GM19463 (cell line): ENCODE measurements around the gene ZNF581.

Source experiments
- ATAC-seq: cut with Tn5 transposase; IDR thresholded peaks from one replicate; pipeline ENCODE4 v1.9.1; 2021; ENCODE audit warnings: mild to moderate bottlenecking, moderate library complexity; ENCODE audit not compliant: unreplicated experiment

ZNF581 gene

DNA sequence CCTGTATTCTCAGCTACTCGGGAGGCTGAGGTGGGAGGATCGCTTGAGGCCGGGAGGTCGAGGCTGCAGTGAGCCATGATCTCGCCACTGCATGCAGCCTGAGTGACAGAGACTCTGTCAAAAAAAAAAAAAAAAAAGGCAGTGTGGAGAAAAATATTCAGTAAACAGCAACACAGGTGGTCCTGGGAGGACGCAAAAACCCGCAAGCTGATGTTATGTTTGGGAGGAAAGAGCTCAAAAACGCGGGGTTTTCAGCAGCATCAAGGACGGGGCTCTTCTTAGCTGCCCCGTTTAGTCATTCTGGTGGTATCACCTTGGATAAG lies 18.5 kb upstream of the ZNF581 start:
- no peak for ATAC-seq

DNA sequence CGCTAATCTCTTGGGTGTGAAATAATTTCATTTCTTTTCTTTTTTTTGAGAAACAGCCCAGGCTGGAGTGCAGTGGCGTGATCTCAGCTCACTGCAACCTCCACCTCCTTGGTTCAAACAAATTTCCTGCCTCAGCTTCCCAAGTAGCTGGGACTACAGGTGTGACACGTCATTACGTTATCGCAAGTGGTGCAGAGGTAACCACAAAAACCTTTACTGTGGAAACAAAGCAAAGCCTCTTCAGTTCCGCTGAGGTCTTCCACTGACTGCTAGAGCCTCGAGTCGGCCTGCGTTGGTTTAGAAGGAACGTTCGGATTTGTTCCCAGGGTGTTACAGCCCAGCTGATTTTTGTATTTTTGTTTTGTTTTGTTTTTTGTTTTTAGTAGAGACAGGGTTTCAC lies 17.1 kb upstream of the ZNF581 start:
- ATAC-seq, result no peak

DNA sequence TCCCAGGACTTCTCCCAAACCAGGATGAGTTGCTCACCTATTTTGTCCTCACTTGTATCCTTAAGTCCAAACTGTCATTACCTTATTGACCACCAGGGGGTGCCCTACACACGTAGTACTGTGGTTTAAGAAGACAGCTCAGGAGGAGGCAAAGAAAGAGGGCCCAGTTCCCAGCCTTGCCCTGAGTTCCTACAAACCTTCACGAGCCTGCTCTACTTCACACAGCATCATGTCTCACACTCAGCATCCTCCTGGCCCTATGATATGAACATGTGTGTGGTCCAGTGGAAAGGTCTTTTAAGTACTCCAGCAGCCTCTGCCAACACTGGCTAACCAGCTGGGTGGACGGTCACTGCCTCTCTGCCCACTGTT lies 11.0 kb upstream of the ZNF581 start:
- ATAC-seq, result no peak

DNA sequence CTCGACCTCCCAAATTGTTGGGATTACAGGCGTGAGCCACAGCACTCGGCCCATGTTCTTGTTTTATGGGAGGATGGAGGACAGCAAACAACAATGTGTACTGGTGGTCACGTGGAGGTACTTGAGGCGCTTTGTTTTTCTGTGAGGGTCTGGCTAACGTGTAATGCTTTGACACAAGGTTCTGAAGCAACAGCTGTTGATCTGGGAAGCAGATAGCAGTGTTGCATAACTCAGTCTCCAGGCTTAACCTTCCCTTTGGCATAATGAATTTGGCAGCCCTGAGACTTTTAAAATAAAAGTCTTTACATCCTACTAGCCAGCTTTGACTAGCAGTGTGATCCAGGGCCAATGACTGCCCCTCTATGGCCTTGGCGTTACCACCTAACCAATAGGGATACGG lies 9.6 kb upstream of the ZNF581 start:
- no peak for ATAC-seq

DNA sequence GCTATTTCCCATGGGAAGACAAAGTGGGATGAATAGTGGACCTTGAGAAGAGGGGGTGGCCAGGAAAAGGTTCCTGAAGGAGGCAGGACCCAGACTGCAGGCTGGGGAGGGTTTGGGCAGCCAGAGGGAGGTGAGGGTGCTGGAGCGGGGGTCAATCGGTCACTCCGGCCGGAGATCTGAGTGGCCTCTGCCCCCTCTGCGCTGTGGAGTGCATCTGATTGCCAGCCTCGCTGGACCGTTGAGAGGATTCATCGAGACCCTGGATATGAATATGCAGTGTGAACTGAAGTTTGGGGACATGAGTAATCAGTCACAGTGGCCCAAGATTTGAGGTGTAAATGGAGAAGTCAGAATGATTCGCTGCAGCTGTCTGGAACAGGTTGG lies 8.1 kb upstream of the ZNF581 start:
- no peak for ATAC-seq

DNA sequence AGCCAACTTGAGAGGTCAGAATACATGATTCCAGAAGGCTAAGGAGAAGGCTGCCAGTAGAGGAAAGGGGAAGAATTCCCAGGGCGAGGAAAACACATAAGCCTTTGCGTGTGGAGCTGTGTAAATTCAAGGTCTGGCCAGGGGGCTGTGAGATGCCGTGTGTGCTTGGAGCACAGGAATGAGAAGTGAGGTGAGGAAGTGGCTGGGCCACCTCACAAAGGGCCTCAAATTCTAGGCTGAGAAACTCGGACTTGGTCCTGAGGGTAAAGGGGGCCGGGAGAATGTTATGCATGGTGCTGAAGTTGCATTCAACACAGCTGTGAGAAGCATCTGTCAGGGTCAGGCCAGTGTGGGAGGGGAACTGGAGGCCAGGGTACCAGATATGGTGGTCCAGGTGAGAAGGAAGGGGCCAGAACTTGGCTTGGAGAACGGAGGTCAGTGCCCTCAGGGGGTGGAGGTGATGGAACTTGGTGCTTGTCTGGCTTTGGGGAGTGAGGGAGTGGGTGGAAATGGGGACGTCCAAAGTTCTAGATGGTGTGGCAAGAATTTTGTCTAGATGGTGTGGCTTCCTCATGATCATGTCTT lies 7.5 kb upstream of the ZNF581 start:
- ATAC-seq, result no peak

DNA sequence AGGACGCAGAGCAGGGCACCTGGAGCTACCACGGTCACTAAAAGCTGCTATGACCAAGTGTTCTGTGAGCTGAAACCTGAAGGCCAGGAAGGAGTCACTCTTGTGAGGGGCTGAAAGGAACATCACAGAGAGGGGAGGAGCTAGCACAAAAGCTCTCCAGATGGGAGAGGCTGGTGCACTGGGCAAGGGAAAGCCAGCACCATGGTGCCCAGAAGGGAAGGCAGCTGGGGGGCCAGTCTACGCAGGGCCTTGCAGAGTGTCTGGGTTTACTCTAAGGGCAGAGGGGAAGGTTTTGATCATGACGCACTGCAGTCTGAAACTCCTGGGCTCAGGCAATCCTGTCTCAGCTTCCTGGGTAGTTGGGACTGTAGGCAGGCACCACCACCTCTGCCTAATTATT lies 6.7 kb upstream of the ZNF581 start:
- ATAC-seq, result no peak

DNA sequence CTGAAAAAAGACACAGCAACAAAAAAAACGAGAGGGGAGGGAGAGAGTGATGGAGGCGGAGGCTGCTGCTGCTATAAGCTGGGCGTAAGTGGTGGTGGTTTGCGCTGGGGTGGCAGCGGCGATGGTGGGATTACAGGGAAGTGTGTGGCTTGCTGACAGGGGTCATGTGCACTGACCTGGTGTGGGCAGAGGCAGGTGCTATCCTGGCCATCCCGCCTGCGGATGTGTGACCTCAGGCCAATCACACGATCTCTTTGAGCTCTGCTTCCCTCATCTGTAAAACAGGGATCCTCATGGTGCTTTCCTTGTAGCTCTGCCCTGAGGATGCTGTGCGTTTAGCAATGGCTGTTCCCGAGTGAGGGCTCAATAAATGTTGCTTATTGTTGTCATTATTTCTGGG lies 5.9 kb upstream of the ZNF581 start:
- ATAC-seq, result no peak

DNA sequence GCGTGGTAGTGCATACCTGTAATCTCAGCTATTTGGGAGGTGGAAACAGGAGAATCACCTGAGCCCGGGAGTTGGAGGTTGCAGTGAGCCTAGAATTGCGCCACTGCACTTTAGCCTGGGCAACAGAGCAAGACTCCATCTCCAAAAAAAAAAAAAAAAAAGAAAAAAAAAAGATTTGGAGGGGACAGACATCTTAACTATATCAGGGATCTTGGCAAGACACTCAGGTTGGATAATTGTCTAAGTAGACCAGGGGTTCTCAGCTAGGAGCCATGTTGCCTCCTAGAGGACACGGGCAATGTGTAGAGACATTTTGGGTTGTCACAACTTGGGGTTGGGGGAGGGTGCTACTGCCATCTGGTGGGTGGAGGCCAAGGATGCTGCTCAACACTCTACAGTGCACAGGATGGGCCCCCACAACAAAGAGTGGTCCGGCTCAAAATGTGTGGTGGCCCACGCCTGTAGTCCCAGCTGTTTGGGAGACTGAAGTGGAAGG lies 4.5 kb upstream of the ZNF581 start:
- ATAC-seq, result no peak

DNA sequence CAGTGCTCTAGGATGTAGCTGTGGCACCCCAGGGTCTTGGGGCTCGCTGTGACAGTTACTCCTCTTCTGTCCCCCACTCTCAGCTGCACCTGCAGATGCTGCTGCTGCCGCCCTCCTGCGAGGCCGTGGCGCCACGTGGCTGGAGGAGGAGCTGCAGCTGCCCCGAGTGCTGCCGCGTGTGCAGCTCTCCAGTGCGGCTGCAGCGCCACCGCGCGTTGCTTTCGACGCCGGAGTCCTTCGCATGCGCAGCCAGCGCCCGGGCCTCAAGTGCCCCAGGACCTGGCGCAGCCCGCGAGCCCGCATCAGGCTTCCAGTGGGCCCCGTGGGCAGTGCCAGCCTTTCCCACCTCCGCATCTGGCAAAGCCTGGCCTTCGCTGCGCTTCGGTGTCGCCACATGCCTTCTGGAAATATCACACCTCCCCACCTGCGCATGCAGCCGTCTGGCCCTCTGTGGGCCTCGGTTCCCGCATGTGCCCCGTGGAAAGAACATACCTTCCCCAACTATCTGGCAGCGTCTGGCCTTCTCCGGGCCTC lies 3.3 kb upstream of the ZNF581 start:
- ATAC-seq, result no peak

DNA sequence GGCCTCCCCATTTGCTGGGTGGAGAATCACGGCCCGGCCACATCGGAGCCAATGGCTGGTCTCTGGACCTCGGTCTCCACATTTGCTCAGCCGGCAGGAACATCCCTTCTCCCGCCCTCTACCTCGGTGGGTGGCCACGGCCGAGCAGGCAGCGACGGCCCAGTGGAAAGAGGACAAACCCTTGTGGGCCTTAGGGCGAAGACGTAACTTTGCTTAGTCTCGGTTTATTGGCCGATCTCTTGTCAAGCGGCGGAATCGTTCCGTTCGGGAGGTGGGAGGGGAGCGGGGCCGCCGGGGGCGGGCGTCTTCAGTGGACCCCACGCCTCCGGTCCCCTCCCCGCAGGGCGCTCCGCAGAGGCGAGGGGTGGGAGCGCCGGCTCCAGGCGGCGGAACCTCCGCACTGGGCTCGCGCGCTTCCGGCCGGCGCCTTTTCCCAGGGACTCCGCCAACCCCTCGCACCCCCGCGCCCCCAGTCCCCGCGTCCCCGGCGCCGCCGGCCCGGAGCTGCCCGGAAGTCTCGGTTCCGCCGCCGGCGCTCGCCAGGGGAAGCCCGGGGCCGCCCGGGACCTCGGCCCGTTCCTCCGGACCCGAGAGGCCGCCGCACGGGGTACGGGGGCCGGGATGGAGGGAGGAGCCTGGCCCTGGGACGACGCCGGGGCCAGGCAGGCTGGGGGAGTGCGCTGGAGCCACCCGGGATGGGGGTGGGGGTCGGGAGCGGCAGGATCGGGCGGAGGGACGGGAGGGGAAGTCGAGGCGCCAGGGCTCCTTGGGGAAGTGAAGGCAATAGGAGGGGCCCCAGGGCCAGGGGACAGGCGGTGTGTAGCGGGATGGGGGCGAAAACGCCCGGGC lies 2.6 kb upstream of the ZNF581 start, which contains the start of gene ZNF580:
ZNF580 (plus strand) TSS at position 426 of the 849 bp plus-strand sequence. CDS start 1,507 bp downstream, outside the sequence.
- no peak for ATAC-seq

DNA sequence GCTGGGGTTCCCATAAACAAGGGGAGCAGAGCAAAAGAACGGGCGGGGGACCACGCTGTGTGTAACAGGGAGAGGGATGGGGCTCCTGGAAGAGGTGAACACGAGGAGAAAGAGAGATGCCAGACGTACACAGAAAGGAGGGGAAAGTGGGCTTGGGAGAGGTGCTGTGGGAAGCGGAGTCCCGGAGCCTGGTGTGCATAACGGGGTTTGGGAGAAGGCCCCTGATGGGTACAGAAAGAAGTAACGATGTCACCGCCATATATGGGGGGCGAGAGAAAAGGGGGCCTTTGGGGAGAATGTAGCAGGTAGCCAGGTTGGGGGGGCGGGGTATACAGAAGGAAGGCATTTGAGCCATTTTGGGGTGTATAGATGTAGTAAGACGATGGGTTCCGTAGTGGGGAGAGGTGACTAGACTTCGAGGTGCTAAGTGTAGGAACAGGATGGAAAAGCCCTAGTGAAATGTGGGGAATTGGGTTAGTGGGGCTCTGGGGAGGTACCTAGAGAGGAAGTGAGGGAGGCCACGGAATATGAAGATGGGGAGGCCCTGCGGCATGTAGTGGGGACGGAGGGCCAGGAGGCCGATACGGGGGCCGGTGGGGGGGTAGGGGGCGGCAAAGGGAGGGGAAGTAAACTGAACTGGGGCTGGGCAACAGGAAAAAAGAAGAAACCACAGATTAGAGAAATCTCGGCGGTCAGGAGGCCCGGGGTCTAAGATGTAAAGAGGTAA lies 1.9 kb upstream of the ZNF581 start:
- no peak for ATAC-seq

DNA sequence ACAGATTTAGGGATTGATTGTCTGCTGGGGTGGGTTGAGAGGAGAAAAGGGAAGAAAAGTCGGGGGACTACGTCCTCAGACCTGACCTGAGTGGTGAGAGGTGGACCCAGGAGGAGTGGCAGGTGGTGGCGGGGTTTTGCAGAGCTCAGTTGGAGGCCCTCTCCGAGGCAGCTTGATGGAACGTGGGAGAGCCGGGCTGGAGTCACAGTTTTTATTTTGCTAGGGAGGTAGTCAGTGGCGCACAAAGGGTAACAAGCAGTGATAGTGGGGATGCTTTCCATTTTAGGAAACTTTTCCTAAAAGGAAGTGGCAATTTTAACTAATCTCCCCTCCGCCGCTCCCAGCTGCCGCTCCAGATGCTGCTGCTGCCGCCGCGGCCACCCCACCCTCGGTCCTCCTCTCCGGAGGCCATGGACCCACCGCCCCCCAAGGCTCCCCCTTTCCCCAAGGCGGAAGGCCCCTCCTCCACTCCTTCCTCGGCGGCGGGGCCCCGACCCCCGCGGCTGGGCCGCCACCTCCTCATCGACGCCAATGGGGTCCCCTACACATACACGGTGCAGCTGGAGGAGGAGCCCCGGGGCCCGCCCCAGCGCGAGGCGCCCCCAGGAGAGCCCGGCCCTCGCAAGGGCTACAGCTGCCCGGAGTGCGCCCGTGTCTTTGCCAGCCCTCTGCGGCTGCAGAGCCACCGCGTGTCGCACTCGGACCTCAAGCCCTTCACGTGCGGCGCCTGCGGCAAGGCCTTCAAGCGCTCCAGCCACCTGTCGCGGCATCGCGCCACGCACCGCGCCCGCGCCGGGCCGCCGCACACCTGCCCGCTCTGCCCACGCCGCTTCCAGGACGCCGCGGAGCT lies 1.1 kb upstream of the ZNF581 start:
- peak; percentile 1 for ATAC-seq

DNA sequence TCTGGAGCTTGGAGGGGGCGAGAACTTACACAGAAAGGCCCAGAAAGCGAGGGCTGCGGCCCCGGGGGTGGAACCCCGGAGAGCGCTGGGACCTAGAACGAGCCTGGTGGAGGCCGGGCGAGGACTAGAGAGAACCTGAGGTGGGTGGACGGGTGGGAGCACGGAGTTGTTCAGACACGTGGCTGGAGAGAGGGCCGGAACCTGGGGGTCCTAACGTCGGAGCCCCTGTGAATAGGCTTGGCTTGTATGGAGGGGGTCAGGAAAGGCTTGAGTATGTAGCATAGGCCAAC lies 383 bp downstream of the ZNF581 start:
- ATAC-seq, result no peak

DNA sequence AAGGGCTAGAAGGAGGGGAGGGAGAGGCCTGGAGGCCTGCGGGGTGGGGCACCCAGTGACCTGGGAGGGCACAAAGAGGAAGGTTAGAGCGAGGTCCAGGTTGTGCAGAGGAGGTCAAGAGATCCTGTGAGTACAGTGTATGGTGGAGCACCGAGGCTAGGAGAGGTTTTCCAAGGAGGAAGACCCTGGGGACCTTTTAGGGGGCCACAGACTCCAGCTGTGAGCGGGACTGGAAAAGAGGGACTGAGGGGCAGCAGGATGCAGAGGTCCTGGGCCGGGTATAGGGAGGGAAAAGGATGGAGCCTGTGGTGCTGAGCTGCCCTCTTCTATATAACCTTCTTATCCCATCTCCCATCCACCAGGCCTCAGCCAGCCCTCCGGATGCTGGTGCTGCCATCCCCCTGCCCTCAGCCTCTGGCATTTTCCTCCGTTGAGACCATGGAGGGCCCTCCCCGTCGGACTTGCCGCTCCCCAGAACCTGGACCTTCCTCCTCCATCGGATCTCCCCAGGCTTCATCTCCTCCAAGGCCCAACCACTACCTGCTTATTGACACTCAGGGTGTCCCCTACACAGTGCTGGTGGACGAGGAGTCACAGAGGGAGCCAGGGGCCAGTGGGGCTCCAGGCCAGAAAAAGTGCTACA lies 863 bp downstream of the ZNF581 start:
- ATAC-seq, result no peak

DNA sequence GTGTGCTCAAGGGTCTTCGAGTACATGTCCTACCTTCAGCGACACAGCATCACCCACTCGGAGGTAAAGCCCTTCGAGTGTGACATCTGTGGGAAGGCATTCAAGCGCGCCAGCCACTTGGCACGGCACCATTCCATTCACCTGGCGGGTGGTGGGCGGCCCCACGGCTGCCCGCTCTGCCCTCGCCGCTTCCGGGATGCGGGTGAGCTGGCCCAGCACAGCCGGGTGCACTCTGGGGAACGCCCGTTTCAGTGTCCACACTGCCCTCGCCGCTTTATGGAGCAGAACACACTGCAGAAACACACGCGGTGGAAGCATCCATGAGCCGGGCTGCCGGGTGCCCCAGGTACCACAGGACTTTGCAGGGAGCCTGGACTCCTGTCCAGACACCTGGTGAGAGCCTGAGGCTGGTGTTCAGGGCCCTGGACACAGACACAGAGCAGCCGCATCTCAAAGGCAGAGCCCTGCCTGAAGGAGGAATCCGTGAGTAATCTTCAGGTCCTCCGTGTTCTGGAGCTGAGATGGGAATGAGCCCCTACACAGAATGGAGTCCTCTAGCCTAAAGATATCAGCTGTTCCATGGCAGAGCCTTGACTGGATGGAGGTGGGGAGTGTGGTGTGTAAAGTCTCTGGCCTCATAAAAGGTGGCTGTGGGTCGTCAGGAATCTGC lies 1.5 kb downstream of the ZNF581 start:
- no peak for ATAC-seq

DNA sequence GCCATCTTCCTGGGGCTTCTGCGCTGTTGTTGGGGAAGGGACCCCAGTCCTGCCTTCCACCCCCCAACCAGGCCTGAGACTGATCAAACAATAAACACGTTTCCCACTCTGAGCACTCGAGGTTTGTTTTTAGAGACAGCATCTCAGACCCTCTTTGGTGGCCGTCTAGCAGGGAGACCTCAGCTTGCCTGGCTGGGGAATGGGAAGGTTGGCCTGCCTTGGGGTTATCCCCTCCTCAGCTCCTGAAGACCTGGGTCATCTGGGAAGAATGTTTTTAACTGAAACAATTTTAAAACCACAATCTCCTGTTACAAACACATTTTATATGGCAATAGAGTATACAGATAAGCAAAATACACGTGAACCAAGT lies 2.0 kb downstream of the ZNF581 start:
- no peak for ATAC-seq

DNA sequence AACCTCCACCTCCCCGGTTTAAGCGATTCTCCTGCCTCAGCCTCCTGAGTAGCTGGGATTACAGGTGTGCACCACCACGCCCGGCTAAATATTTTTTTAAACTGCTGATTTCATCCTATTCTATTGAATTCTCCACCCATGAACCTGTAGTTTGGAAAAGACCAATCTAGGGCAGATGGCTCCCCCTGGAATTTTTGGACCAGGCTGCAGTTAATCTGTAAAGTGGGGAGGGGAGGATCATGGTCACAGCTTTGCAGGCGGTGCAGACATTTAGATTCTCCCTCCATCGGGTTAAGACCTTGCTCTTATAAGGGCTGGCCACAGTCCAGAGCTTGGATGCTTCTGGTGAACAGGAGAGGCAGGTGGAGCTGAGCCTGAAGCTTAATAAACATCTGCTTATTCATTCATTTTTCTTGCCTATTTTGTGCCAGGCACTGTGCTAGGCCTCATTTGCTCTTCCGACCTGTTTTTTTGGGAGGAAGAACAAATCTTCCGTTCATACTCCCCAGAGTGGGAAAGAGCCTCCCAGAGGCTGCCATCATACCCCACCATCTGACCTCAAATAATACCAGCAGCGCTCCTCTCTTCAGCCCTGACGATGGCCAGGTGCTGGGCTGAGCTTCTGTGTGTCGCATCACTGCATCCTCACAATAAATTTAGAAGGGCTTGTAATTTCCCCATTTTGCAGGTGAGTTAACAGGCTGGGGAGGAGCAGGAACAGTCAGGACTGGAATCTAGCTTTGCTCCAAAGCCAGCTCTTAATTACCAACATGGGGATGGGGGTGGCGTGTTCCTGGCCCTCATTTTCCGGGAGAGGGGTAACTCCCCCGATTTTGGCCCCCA lies 3.7 kb downstream of the ZNF581 start:
- no peak for ATAC-seq
